Vagina (tissue), 2 donors: ENCODE measurements around the gene BLACAT1.

ENCODE experiments used
- POLR2A ChIP-seq, 2 donors: fragments of 450-650 bp; IDR thresholded peaks; one replicate each; pipeline ENCODE4 v1.6.1; 2017; ENCODE audit warnings: antibody characterized with exemption in 2 of 2, mild to moderate bottlenecking in 2 of 2, moderate library complexity in 2 of 2
- POLR2AphosphoS5 ChIP-seq, 2 donors: sonication (generic); formaldehyde crosslinking; IDR thresholded peaks; one replicate each; pipeline ENCODE4 v1.9.0; 2017; ENCODE audit warnings: antibody characterized with exemption in 2 of 2, mild to moderate bottlenecking in 2 of 2, low read depth in 1 of 2; ENCODE audit not compliant: insufficient read depth in 1 of 2
- TF ChIP-seq, protein P1 (sequence below), 3 experiments: fragments of 450-650 bp in 2 of 3; fragments of 200-600 bp in 1 of 3; sonication (generic) in 1 of 3; IDR thresholded peaks; one replicate each; pipeline ENCODE4 v1.5.1; 2017 to 2019; ENCODE audit warnings: antibody characterized with exemption in 3 of 3, mild to moderate bottlenecking in 2 of 3, moderate library complexity in 2 of 3

DNA sequence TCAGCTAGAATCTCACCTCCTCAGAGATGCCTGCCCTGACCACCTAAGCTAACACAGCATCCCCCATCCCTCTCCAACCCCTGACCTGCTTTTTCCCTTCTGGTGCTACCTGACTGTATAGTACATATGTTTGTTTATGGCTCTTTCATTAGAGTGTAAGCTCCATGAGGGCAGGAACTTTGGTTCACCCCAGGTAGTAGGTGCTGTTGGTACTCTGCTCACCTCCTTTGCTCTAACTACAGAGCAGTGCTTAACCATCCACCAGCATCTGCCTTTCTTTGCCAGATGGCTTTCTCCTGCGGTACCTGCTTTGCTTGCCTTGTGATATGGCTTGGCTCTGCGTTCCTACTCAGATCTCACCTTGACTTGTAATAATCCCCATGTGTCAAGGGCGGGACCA is 18.7 kb upstream of the BLACAT1 start:
- TF ChIP-seq, protein P1, sequence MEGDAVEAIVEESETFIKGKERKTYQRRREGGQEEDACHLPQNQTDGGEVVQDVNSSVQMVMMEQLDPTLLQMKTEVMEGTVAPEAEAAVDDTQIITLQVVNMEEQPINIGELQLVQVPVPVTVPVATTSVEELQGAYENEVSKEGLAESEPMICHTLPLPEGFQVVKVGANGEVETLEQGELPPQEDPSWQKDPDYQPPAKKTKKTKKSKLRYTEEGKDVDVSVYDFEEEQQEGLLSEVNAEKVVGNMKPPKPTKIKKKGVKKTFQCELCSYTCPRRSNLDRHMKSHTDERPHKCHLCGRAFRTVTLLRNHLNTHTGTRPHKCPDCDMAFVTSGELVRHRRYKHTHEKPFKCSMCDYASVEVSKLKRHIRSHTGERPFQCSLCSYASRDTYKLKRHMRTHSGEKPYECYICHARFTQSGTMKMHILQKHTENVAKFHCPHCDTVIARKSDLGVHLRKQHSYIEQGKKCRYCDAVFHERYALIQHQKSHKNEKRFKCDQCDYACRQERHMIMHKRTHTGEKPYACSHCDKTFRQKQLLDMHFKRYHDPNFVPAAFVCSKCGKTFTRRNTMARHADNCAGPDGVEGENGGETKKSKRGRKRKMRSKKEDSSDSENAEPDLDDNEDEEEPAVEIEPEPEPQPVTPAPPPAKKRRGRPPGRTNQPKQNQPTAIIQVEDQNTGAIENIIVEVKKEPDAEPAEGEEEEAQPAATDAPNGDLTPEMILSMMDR (IDR thresholded peaks at IDR 0.05), result no peak
- TF ChIP-seq POLR2A (IDR thresholded peaks at IDR 0.05) (no peak), POLR2AphosphoS5 (IDR thresholded peaks at IDR 0.05; ENCODE audit: insufficient read depth in 1 of 2, low read depth in 1 of 2) (no peak)
